ENCODE results near the gene PRR23E. TPM values are rescaled to one million over a fixed set of nuclear protein-coding genes. Genes with fewer than 3 reads are reported as not detected.

Gene PRR23E
- total RNA-seq, 2 donors from 2014 or later, result not detected

DNA sequence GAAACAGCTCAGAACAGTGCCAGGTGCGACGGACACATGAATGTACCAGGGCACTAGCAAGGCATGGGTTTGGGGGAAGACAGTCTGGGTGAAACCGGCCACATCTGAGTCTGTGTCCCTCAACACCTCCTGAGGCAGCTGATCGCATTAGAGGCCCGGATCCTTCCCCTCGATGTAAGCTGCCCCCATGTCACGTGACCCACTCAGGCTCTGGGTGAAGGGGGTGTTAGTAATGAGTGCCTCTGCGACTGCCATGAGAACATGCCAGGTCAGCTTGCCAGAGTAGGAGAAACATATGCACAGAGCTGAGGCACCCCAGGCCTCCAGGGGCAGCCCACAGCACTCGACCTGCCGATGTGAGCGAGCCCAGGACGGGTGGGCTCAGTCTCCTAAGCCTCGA lies 29.7 kb downstream of the PRR23E start:
- Histone ChIP-seq H3K36me3 (replicated peaks in 1 of 2; ENCODE audit: insufficient read depth in 1 of 2, low read depth in 2 of 2) (no peaks in the 10 kb centered on the region), H3K27me3 (no peaks in the 10 kb centered on the region), H3K9me3 (no peaks in the 10 kb centered on the region), H3K4me1 (peaks cover 10% of the 10 kb centered on the region), H3K4me3 (no peak overlapping the region), H3K27ac (no peak overlapping the region)
- TF ChIP-seq CTCF (IDR thresholded peaks at IDR 0.05) (no peak), POLR2A (IDR thresholded peaks at IDR 0.05) (no peak)
- DNase-seq (no peak), ATAC-seq (no peak)
- WGBS, 2 donors, result 83 to 87% methylated on average over 7 to 13 of the region's 13 CpGs
- intact Hi-C loops (cut with DNase I), result no loop called here

DNA sequence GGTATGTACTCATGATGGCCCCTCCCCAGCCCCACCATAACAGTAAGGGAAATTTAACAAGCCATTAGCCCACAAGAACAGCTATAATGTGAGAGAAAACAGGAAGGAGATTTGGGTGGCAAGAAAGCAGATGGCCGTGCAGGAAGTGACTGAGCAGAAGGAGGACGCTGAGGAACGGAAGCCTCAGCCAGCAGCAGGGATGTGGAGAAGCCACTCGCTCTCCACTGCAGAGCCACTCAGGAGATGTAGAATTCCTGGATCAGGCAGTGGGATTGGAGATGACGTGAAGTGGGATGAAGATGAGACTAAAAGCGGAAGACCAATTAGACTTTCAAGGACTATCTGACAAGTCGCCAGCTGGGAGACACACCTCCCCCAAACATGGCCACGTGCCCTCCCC lies 31.2 kb downstream of the PRR23E start:
- intact Hi-C loops (cut with DNase I), result no loop called here
- no peak for ATAC-seq
- Histone ChIP-seq H3K27me3 (no peaks in the 10 kb centered on the region), H3K27ac (no peak overlapping the region), H3K9me3 (no peaks in the 10 kb centered on the region), H3K4me1 (peaks cover 10% of the 10 kb centered on the region), H3K36me3 (replicated peaks in 1 of 2; ENCODE audit: insufficient read depth in 1 of 2, low read depth in 2 of 2) (no peaks in the 10 kb centered on the region), H3K4me3 (no peak overlapping the region)
- WGBS, 2 donors, result 69 to 88% methylated on average over 8 of the region's 8 CpGs
- TF ChIP-seq POLR2A (IDR thresholded peaks at IDR 0.05) (no peak), CTCF (IDR thresholded peaks at IDR 0.05) (no peak)
- DNase-seq, result no peak

- H3K27me3 ChIP-seq, result no peaks in the 10 kb centered on the region
- WGBS, 2 donors, result 47 to 64% methylated on average over 3 of the region's 3 CpGs
- no peak for ATAC-seq
- H3K27ac ChIP-seq, result no peak overlapping the region
- no peak for DNase-seq
- TF ChIP-seq POLR2A (IDR thresholded peaks at IDR 0.05) (no peak), CTCF (IDR thresholded peaks at IDR 0.05) (no peak)
- H3K4me1 ChIP-seq, result no peaks in the 10 kb centered on the region
- no peaks in the 10 kb centered on the region for H3K9me3 ChIP-seq
- no peaks in the 10 kb centered on the region for H3K36me3 ChIP-seq (replicated peaks in 1 of 2; ENCODE audit: insufficient read depth in 1 of 2, low read depth in 2 of 2)
- intact Hi-C loops (cut with DNase I), result no loop called here
- no peak overlapping the region for H3K4me3 ChIP-seq
Measured at GRCh38 chr3:127226457-127226856, 33.5 kb downstream of the PRR23E start.

DNA sequence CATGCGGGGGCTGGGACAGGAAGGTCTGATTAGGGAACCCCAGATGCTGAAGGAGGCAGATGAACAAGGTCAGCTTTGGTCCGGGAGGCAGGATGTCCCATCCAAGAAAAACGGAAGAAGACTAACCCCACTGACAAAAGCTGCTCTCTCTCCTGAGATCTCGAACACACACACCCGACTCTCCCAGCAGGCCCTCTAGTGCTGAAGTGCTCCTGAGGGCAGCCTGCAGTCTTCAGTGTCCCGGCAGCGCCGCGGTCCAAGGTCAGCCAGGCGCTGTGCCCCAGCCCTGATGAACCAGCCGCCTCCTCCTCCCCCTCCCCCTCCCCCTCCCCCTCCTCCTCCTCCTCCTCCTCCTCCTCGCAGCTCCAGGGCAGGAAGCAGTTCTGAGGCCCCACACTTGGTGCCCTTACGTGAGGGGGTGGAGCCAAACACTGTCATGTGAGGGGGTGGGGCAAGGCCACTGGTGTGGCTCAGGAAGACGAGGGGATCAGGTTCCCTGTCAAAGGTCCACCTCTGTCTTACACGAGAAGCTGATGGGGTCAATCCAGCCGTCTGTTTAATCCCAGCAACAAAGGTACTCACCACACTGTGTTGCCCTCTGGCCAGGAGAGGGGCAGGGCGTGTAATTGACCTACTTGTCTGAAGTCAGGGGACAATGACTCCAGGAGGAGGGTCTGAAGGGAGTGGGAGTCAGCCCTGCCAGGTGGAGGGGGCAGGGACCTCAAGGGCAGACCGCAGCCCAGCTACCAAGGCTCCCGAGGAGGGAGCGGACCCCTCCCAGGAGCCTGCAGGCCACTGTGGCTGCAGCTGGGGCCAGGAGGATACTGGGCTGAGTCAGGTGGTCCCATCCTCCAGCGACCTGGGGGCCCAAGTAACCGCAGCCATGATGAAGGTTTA lies 34.3 kb downstream of the PRR23E start:
- ATAC-seq (no peak), DNase-seq (peak in 1 of 4 donors; percentile 15)
- intact Hi-C loops (cut with DNase I), result no loop called here
- TF ChIP-seq CTCF (IDR thresholded peaks at IDR 0.05) (no peak), POLR2A (IDR thresholded peaks at IDR 0.05) (no peak)
- Histone ChIP-seq H3K27me3 (no peaks in the 10 kb centered on the region), H3K4me1 (no peaks in the 10 kb centered on the region), H3K36me3 (replicated peaks in 1 of 2; ENCODE audit: insufficient read depth in 1 of 2, low read depth in 2 of 2) (no peaks in the 10 kb centered on the region), H3K27ac (no peak overlapping the region), H3K9me3 (no peaks in the 10 kb centered on the region), H3K4me3 (no peak overlapping the region)
- 29 to 34% methylated on average over 13 to 22 of the region's 22 CpGs for WGBS, 2 donors

DNA sequence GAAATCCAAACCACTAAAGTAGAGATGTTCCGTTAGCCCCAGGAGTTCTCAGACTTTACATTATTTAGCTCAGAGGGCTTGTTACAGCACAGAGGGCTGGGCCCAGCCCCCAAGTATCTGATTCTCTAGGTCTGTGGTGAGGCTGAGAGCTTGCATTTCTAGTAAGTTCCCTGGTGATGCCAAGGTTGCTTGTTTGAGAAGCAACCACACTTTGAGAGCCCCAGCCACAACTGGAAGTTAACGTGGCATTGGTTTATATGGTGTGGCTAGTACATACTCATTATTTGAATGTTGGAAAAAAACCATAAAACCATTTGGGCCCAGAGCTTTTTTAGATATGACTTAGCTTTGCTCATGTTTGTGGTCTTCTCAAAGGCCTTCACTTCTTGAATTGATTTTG lies 35.9 kb downstream of the PRR23E start:
- 76 to 78% methylated on average over 2 of the region's 2 CpGs for WGBS, 2 donors
- Histone ChIP-seq H3K27ac (no peak overlapping the region), H3K9me3 (no peaks in the 10 kb centered on the region), H3K27me3 (no peaks in the 10 kb centered on the region), H3K36me3 (replicated peaks in 1 of 2; ENCODE audit: insufficient read depth in 1 of 2, low read depth in 2 of 2) (no peaks in the 10 kb centered on the region), H3K4me3 (no peak overlapping the region), H3K4me1 (no peaks in the 10 kb centered on the region)
- TF ChIP-seq CTCF (IDR thresholded peaks at IDR 0.05) (no peak), POLR2A (IDR thresholded peaks at IDR 0.05) (no peak)
- intact Hi-C loops (cut with DNase I), result no loop called here
- DNase-seq (no peak), ATAC-seq (no peak)
